ENCODE results near the gene OAT.
"Not testable (repeated sequence)": the region's sequence is repeated elsewhere in the genome, so short reads cannot be mapped to it uniquely, and the experiment has no call there.

The OAT gene

DNA sequence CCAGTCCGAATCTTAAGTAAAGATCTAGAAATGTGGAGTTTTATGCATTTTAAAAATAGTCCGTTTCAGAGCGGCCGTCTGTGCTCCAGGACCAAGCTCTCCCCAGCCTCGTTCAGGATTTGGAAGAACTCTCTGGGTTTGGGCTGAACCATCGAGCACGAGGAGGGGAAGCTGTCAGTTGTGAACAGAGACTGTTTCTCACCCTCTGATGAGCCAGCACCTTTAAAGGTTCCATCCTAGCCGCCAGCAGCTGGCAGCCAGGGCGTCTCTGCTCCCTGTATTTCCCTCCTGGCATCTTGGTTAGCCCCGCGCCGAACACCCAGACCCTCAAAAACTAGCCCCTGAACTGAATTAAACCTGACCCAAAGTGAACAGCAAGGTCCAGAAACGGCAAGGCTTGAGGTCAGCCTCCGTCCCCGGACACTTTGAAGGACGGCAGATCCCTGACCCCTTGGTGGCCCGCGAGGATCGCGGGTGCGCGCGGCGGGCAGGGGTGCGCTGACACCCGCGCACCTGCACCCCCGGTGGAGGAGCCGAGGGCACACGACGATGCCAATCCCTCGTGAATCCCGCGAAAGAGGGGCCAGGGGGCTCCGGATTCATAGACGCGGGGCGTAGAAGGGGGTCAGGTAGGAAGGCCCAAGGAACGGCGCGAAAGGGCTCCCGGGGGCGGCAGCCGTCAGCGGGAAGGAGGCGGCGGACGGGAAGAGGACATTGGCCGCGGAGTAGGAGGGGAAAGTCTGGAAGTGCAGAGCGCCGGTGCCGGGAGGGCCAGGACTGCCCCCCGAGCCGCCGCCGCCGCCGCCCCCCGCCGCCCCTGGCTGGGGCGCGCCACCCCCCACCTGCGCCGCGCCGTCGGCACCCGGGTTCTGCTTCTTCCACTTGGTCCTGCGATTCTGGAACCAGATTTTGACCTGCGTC is 28.4 kb upstream of the OAT start:
- DNase-seq: no peak

DNA sequence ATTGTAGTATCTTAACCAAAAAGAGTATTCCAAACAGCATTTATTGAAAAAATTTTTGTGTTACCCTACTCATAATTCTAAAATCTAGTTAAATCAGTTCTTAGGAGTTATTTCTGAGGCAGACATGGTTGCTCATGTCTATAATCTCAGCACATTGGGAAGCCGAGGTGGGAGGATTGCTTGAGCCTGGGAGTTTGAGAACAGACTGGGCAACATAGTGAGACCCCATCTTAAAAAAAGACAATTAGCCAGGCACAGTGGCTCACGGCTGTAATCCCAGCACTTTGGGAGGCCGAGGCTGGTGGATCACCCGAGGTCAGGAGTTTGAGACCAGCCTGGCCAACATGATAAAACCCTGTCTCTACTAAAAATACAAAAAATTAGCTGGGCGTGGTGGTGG is 23.0 kb upstream of the OAT start:
- DNase-seq: not testable (repeated sequence)

DNA sequence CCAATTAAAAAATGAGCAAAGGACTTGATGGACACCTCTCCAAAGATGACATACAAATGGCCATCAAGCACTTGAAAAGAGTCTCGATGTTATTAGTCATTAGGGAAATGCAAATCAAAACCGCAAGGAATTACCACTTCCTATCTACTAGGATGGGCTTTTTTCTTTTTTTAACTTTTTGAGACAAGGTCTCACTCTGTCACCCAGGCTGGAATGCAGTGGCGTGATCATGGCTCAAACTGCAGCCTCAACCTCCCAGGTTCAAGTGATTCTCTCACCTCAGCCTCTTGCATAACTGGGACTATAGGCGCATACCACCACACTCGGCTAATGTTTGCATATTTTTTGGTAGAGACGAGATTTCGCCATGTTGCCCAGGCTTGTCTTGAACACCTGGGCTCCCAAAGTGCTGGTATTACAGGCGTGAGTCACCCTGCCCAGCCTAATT is 17.5 kb upstream of the OAT start:
- DNase-seq: no peak

DNA sequence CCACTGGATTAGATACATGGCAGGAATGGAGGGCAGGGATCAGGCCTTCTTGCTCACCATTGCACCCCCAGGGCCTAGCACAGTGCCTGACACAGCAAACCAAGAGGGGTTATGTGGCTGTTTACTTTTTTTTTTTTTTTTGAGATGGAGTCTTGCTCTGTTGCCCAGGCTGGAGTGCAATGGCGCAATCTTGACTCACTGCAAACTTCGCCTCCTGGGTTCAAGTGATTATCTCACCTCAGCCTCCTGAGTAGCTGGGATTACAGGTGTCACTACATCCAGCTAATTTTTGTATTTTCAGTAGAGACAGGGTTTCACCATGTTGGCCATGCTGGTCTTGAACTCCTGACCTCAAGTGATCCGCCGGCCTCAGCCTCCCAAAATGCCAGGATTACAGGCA is 17.0 kb upstream of the OAT start:
- not testable (repeated sequence) for DNase-seq

DNA sequence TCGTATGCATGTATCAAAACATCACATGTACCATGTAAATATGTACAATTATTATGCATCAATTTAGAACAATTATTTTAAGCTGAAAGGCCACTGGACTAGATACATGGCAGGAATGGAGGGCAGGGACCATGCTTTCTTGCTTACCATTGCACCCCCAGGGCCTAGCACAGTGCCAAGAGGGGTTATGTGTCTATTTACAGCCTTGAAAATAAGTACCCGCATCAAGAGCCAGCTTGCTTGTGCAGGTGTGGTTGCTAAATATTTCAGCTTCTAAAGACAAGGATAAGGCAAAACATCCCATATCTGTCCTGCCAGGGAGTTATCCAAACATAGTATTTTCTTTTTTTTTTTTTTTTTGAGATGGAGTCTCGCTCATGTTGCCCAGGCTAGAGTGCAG is 14.7 kb upstream of the OAT start:
- DNase-seq: no peak

DNA sequence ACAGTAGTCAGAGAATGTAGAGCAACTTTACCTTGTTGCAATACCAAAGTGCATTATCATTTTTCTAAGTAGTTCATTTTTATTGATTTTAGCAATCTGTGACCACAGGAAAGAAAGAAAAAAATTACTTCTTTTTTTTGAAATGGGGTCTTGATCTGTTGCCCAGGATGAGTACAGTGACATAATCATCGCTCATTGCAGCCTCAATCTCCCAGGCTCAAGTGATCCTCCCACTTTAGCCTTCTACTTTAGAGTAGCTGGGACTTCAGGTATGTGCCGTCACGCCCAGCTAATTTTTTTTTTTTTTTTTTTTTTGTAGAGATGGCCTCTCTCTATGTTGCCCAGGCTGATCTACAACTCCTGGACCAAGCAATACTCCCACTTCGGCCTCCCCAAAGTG is 11.4 kb upstream of the OAT start:
- DNase-seq: no peak

DNA sequence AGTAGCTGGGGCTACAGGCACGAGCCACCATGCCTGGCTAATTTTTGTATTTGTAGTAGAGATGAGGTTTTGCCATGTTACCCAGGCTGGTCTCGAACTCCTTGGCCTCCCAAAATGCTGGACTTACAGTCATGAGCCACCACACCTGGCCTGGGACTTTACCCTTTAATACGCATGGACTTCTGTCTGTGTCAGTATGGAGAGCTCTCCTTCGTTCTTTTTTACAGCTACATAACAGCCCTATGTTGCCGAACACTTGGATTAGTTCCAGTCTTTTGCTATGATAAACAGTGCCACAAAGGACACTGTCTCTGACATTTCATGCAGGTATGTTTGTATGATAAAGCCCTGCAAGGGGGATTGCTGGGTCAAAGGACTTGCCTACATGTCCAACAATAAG is 10.9 kb upstream of the OAT start:
- peak; percentile 2 for DNase-seq

DNA sequence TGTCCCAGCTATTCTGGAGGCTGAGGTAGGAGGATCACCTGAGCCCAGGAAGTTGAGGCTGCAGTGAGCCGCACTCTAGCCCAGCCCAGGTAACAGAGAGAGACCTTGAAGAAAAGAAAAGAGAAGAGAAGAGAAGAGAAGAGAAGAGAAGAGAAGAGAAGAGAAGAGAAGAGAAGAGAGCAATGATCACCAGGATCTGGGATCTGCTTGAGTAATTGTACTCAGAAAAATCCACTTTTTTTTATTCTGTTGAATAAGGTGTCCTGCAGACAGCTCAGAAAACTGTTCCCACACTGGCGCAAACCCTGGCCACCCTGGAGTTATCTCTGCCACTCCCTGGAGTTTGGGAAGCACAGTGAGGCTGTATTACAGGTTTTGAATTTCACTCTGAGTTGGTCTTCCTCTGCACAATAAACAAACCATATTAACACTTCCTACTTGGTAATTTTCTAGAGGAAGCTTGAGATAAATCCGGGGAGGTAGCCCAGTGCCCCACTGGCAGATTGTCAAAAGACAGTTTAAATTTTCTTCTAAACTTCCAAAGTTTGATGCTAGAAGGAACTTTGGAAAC is 9.6 kb upstream of the OAT start:
- DNase-seq: no peak

DNA sequence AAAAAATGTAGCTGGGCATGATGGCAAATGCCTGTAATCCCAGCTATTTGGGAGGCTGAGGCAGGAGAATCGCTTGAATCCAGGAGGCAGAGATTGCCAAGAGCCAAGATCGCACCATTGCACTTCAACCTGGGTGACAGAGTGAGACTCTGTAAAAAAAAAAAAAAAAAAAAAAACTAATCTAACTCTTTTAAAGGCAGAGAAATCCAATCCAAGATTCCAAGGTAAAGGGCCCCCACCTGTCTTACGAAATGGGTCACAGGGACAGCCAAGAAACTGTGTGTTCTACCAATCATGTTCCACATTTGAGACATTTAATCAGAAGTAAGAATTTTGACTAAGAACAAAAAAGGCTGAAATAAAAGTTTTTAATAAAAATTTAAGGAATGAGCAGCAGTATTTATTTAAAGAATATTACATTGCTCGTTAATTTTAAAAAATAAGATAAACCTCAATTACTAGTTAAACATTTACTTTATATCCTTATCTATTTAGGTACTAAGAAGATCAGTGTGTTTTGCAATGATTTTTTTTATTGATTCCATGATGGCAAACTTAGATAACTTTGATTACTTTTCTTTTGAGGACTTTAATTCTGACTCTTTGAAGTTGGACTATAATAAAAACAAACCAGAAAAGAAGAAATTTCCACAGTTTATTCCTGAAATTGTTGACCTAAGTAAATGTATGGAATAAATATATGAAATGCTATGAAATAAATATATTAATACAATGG is 6.7 kb upstream of the OAT start:
- no peak for DNase-seq

DNA sequence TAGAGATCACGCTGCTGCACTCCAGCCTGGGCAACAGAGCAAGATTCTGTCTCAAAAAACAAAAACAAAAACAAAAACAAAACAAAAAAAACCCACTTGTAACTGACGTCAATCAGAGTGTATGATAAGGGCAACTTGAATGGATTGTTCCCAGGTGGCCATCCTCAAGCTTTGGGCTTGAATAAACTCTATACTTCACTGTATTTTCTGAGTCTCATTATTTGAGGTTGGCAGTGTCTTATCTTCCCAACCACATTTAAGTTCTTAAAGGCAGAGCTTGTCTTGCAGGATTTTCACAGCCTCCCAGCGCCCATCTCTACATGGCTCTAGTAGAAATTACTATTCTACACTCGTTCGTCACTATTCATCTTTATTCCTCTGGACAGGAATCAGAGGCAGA is 5.1 kb upstream of the OAT start:
- DNase-seq: no peak

DNA sequence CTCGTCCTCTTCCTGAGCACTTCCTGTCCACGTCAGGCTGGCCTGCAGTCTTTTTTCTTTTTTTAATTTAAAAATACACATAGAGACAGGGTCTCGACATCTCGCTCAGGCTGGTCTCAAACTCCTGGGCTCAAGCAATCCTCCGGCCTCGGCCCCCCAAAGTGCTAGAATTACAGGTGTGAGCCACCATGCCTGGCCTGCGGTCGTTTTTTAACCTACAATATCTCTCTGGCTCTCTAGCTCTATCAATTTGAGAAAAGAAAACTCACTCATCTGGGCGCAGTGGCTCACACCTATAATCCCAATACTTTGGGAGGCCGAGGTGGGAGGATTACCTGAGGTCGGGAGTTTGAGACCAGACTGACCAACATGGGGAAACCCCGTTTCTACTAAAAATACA is 4.0 kb upstream of the OAT start:
- DNase-seq: no peak

DNA sequence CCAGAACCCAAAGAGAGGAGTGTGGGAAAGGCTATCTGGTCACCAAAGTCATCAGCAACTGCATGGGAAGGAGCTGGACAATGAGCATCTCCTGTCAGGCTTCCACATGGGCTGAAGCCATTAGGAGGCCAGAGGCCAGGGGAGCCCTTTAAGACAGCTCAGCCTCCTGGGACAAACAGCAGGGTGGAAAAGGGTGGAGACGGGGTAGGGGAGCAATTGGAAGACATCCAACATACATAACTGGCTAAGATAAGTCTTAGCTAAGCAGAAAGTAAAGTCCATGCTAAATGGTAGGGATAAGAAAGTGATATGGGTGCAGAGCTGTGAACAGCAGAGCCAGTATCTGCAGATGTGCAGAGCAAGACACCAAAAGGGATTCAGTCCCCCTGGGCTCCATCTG is 1.5 kb upstream of the OAT start:
- no peak for DNase-seq

DNA sequence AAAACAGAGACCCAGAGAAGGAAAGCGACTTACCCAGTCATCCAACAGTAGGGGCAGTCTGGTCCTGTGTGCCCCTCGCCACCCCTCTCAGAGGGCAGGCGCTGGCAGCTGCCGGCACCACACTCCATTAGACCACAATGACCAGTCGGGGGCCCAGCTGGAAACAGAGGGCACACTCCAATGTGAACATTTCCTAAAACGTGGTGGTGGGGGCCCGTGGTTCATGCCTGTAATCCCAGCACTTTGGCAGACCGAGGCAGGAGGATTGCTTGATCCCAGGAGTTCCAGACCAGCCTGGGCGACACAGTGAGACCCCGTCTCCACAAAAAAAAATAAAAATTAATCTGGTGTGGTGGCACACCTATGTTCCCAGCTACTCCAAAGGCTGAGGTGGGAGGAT is 912 bp upstream of the OAT start:
- no peak for DNase-seq

DNA sequence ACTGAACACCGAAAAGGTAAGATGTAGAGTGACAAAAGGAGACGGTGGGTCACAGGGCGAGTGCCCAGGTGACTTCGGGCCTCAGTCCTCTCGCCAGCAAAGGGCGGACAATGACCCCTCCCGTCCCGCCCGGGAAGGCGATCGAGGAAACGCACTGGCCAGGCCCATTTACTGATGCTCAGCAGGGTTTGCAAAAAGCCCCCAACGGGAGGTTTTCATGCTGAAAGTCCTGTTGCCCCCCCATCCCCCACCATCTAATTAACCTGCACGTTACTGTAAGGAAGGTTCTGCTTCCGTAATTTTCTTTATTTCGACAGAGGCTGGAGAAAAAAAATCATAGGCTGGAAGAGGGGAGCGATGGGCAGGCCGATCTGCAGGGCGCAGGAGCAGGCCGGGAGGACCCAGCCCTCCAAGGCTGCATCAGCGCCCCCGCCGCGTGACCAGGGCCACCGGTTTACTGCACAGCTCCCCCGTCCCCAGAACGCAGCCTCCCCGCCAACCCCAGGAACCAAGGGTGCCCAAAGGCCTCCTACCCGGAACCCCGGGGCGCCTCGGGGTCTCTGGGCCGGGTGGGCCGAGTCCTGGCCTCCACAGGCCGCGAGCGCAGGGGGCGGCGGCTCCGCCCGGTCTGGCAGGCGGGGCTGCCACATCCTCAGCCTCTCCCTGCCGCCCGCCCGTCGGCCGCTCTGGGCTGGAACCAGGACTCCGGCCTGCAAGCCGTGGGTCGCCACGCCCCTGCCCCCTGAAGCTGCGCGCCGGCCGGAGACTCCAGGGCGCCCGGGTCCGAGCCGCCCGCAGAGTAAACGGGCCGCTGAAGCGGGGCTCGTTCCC is 613 bp downstream of the OAT start:
- DNase-seq: peak; percentile 35

DNA sequence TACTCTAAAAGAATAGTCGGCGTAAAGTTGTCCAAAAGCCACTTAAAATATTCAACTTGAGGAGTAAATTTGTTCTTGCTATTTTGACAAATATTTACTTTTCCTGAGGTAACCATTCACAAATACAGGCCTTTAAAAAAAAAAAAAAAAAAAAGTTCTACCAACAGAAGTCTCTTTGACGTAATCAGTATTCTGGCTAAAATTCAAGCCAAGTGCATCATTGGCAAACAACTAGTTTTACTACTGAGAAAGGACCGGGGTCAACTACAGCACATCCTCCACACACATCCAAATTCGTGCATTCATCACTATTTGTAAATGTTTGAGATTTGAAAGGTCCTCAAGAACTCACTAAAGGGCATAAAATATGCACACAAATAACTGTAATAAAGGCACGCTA is 2.0 kb downstream of the OAT start:
- DNase-seq: no peak

DNA sequence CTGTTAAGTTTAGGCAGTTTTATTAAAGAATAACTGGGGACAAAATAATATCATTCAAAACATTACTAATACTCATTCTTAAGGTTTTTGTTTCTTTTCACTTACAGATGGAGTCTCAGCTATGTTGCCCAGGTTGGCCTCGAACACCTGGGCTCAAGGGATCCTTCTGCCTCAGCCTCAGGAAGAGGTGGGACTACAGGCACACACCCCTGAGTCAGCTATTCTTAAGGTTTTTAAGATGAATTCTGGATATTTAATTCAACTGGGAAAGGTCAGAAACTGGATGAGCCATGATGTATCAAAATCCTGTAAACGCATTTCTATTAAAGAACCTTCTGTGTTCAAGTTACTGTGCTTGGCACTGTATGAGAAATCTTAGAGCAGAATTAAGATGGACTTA is 3.5 kb downstream of the OAT start:
- no peak for DNase-seq

DNA sequence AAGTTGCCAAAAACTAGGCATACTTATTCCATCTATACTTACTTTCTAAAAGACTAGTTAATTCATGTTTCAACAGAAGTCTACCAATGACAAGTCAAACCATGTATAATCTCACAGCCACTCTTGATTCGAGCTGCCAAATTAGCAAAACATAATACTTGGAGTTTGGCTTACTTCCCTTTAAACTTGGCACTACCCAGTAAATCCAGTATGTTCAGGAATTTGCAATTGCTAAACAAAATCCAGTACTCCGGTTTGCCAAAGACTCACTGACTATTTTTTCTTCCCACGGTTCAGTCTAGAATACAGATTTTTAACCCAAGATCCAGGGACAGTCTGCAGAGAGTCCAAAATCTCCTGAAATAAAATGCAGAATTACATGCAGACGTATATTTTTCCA is 4.6 kb downstream of the OAT start:
- no peak for DNase-seq

DNA sequence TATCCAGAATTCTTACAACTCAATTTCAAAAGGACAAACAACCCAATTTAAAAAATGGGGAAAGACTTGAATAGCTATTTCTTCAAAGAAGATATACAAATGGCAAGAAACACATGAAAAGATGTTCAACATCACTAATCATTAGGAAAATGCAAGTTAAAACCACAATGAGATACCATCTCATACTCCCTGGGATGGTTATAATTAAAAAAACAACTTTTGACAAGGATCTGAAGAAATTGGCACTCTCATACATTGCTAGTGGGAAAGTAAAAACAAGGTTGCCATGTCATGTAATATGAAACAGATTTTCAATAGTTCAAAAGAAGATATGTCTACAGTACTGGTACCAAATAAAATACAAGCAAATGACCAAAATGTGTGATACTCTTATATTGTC is 9.0 kb downstream of the OAT start:
- DNase-seq: no peak

DNA sequence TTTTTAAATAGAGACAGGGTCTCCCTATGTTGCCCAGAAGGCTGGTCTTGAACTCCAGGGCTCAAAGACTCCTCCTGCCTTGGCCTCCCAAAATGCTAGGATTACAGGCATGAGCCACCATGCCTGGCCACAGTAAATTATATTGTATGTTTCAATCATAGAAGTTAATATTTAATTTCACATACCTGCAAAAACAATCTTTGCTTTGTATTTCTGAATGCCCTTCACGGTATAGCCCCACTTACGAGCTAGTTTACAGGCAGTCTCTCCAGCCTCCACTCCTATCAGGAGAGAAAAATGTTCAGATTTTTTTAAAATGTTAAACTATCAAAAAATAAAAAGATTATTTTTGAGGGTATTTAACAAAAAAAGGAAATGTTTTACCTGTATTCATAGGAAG is 10.4 kb downstream of the OAT start:
- DNase-seq: no peak

DNA sequence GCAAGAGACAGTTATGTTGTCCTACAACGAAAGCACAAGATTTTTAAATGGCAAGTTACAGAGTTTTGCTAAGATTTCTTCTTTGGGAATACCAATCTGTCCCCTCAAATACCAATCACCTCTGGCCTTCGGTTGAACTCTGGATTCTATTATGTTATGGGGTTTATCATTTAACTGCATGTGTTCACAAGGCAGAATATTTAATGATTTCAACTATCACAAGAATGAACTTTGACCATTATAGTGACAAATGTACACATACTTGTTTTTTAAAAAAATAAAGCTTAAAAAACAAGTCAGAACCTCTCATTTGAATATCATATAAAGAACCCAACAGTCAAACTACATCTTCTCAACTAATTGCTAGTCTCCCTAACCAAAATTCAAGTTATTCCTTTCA is 11.3 kb downstream of the OAT start:
- no peak for DNase-seq

DNA sequence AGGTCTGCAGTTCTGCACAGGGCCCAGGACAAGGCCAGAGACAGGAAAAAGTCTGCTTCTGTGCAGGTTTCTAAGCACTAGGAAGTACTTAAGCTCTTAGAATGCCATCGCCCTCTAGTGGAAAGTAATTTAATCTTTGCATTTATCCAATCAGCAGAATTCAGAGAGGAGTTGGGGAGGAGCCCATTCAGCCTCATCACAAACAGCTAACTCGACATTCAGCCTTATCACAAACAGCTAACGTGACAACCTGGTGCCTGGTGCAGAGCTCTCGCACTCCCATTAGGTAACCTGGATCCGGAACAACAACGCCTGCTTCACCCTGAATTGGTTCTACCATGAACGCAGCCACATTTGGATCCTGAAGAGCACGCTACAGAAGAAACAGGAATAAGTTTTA is 15.2 kb downstream of the OAT start:
- DNase-seq: peak; percentile 72

DNA sequence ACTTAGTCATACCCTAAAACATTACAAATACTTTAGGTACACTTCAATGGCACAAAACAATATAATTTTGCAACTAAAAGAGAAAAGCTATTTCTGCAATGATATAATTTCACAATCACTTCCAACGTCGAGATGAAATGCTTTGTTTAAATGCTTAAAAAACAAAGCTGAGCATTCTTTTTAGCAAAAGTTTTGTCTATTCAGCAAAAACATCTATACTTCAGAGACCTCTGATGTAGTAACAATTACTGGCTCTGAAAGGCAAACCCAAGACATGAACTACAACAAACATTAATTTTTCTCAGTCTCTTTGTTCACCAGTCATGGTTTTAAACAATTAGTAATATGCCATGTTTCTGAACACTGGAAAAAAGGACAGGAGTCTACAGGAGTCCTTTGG is 16.4 kb downstream of the OAT start:
- DNase-seq: no peak

DNA sequence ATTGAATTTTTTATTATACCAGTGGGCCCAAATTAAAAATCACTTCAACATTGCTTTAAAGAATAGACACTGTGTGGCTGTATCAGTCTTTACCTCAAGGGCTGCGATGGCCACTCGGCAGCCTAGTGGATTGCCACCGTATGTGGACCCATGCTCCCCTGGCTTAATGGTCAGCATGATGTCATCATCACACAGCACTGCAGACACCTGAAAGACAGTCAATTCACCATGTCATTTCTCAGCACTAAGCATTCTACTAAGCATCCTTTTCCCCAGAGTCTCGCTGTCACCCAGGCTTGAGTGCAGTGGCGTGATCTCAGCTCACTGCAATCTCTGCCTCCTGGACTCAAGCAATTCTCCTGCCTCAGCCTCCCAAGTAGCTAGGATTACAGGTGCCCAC is 17.1 kb downstream of the OAT start:
- no peak for DNase-seq
